Measurements from ENCODE around the gene ATL1. TPM values are rescaled to one million over a fixed set of nuclear protein-coding genes. Genes with fewer than 3 reads are reported as not detected.

Gene ATL1
- total RNA-seq, 1 donor from 2014 or later = 8.4 TPM

- peaks cover 18% of the 10 kb centered on the region for H3K4me1 ChIP-seq
- H3K9me3 ChIP-seq = no peaks in the 10 kb centered on the region
- H3K27me3 ChIP-seq (ENCODE audit: low read depth) = no peaks in the 10 kb centered on the region
- intact Hi-C loops (cut with DNase I) = no loop called here
- peaks cover 6% of the 10 kb centered on the region for H3K36me3 ChIP-seq
- peak overlapping the region; percentile 89 for H3K4me3 ChIP-seq
- peak; percentile 71 to 76 for ATAC-seq
- H3K27ac ChIP-seq = peak overlapping the region; percentile 93
- TF ChIP-seq, protein P1, sequence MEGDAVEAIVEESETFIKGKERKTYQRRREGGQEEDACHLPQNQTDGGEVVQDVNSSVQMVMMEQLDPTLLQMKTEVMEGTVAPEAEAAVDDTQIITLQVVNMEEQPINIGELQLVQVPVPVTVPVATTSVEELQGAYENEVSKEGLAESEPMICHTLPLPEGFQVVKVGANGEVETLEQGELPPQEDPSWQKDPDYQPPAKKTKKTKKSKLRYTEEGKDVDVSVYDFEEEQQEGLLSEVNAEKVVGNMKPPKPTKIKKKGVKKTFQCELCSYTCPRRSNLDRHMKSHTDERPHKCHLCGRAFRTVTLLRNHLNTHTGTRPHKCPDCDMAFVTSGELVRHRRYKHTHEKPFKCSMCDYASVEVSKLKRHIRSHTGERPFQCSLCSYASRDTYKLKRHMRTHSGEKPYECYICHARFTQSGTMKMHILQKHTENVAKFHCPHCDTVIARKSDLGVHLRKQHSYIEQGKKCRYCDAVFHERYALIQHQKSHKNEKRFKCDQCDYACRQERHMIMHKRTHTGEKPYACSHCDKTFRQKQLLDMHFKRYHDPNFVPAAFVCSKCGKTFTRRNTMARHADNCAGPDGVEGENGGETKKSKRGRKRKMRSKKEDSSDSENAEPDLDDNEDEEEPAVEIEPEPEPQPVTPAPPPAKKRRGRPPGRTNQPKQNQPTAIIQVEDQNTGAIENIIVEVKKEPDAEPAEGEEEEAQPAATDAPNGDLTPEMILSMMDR (IDR thresholded peaks at IDR 0.05) = no peak
- no peak for DNase-seq
Measured at GRCh38 chr14:50667684-50667995, 107.7 kb downstream of the ATL1 start.

DNA sequence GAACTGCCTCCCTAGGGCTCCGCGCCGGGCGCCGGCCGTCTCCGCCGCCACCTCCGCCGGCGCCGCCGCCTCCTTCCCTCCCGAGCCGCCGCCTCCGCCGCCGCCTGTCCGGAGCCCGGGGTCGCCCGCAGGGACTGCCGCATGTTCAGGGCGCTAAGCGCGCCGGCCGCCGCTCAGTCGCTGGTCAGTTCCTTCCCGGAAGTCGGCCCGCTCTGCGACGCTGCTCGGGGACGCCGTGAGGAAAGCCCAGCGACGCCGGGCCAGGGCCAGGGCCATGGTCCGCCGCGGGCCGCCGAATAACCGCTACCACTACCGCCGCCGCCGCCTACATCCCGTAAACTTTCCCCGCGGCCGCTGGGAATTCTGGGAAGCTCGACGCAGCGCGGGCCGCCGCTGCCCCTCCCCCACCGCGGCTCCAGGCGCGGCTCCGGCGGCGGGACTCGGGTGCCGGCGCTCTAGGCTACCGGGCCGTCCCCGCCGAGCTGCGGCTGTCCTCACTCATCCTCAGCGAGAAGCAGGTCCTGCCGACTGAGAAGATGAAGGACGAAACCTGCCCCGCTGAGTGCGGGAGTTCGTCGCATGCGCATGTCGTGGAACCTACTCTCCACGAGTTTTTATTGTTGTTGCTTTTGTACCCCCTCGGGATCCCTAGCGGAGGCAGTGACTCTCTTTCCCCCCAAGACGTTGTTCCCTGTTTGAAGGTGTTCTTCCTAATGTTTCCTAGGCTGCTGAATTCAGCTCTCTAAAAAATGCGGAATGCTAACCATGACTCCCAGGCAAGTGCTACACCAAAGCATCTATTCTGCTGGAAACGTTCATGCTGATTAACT lies 108.3 kb downstream of the ATL1 start, which contains the start of gene SAV1:
SAV1 (minus strand) TSS at position 311 of the 830 bp plus-strand sequence. CDS start 339 bp downstream, outside the sequence.
- H3K4me1 ChIP-seq = peaks cover 17% of the 10 kb centered on the region
- intact Hi-C loops (cut with DNase I) = no loop called here
- peak within 1 kb of the TSS; percentile 89 for H3K4me3 ChIP-seq
- DNase-seq (peak; percentile 87), ATAC-seq (peak; percentile 95 to 96)
- peaks cover 6% of the 10 kb centered on the region for H3K36me3 ChIP-seq
- TF ChIP-seq, protein P1 (IDR thresholded peaks at IDR 0.05) = no peak
- no peaks in the 10 kb centered on the region for H3K9me3 ChIP-seq
- peak within 1 kb of the TSS; percentile 93 for H3K27ac ChIP-seq
- no peaks in the 10 kb centered on the region for H3K27me3 ChIP-seq (ENCODE audit: low read depth)

DNA sequence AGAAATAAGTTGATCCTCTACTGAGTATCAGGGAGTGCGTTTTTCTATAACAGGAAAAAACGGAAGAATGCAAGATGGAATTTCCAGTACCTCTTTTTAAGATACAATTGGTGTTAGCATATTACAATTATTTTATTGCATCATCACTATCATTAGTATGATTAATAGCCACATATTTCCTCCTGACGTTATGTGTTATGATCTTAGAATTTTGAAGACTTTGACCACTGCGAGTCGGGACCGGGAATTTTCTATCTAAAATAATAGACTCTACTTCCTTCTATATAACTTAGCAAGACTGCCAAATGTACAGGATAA lies 108.8 kb downstream of the ATL1 start:
- TF ChIP-seq, protein P1 (IDR thresholded peaks at IDR 0.05) = no peak
- ATAC-seq = no peak
- peaks cover 12% of the 10 kb centered on the region for H3K4me1 ChIP-seq
- peaks cover 6% of the 10 kb centered on the region for H3K36me3 ChIP-seq
- no peaks in the 10 kb centered on the region for H3K27me3 ChIP-seq (ENCODE audit: low read depth)
- peak overlapping the region; percentile 89 for H3K4me3 ChIP-seq
- H3K9me3 ChIP-seq = no peaks in the 10 kb centered on the region
- intact Hi-C loops (cut with DNase I) = no loop called here
- peak overlapping the region; percentile 93 for H3K27ac ChIP-seq
- DNase-seq = no peak

GRCh38 chr14:50669441-50669986 lies 109.6 kb downstream of the ATL1 start:
- no peak for DNase-seq
- H3K4me3 ChIP-seq = no peak overlapping the region
- ATAC-seq = no peak
- peaks cover 5% of the 10 kb centered on the region for H3K36me3 ChIP-seq
- H3K27ac ChIP-seq = no peak overlapping the region
- H3K27me3 ChIP-seq (ENCODE audit: low read depth) = no peaks in the 10 kb centered on the region
- no peaks in the 10 kb centered on the region for H3K9me3 ChIP-seq
- peaks cover 9% of the 10 kb centered on the region for H3K4me1 ChIP-seq
- intact Hi-C loops (cut with DNase I) = no loop called here
- TF ChIP-seq, protein P1 (IDR thresholded peaks at IDR 0.05) = no peak

DNA sequence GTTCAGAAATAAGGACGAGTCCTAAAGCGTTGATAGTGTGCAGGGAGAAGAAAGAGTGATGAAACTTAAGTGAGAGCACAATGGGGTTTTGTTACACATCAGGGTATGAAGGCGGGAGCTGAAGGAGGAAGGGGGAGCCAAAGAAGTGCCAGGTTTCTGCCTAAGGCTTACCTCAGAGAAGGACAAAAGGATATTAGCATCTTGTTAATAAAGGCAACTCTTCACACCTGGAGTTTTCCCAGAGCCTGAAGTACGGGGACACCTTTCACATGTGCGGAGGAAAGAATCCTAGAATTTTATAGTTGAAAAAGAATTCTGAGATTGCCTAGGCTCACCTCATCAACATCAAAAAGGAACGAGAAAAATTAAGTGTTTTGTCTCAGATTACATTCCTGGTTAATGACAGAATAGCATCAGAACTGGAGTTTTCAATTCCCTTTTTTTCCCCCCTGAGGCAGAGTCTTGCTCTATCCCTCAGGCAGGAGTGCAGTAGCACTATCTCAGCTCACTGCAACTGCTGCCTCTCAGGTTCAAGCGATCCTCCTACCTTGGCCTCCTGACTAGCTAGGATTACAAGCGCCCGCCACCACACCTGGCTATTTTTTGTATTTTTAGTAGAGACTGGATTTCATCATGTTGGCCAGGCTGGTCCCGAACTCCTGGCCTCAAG lies 110.4 kb downstream of the ATL1 start:
- TF ChIP-seq, protein P1 (IDR thresholded peaks at IDR 0.05) = no peak
- no peak overlapping the region for H3K27ac ChIP-seq
- intact Hi-C loops (cut with DNase I) = no loop called here
- no peaks in the 10 kb centered on the region for H3K27me3 ChIP-seq (ENCODE audit: low read depth)
- H3K36me3 ChIP-seq = no peaks in the 10 kb centered on the region
- no peak overlapping the region for H3K4me3 ChIP-seq
- DNase-seq = no peak
- H3K9me3 ChIP-seq = no peaks in the 10 kb centered on the region
- no peak for ATAC-seq
- H3K4me1 ChIP-seq = peaks cover 9% of the 10 kb centered on the region

All from lower lobe of right lung (tissue), 2 donors.